NB4 (cell line): ENCODE data around the gene IFT52.

Experiments used
- MYC ChIP-seq: IDR thresholded peaks from 2 replicates; pipeline ENCODE4 v1.6.1; 2011; ENCODE audit warnings: low read depth, low read length
- TF ChIP-seq, protein P1 (sequence below): IDR thresholded peaks from one replicate; pipeline ENCODE4 v1.5.1; 2012; ENCODE audit warnings: low read depth, low read length

DNA sequence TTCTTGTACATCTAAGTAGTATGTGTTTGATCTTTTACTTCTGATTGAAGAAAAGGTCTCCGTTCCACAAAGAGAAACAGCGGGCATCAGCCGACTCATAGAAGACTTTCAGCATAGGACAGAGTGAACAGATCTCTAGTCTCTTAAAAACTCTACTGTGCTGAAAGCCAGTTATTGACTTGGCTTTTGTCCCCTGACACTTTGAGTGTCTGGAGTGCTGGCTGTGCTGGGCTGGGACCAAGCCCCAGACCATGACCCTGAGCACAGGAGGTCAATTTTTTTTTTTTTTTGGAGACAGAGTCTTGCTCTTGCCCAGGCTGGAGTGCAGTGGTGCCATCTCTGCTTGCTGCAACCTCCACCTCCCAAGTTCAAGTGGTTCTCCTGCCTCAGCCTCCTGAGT is 104.0 kb downstream of the IFT52 start:
- TF ChIP-seq, protein P1, sequence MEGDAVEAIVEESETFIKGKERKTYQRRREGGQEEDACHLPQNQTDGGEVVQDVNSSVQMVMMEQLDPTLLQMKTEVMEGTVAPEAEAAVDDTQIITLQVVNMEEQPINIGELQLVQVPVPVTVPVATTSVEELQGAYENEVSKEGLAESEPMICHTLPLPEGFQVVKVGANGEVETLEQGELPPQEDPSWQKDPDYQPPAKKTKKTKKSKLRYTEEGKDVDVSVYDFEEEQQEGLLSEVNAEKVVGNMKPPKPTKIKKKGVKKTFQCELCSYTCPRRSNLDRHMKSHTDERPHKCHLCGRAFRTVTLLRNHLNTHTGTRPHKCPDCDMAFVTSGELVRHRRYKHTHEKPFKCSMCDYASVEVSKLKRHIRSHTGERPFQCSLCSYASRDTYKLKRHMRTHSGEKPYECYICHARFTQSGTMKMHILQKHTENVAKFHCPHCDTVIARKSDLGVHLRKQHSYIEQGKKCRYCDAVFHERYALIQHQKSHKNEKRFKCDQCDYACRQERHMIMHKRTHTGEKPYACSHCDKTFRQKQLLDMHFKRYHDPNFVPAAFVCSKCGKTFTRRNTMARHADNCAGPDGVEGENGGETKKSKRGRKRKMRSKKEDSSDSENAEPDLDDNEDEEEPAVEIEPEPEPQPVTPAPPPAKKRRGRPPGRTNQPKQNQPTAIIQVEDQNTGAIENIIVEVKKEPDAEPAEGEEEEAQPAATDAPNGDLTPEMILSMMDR = no peak
- no peak for TF ChIP-seq MYC
